Measurements from ENCODE around the gene ZNF524. TPM values are rescaled to one million over a fixed set of nuclear protein-coding genes. Genes with fewer than 3 reads are reported as not detected.

ZNF524 gene
- total and polyA plus RNA-seq, 10 of the 15 experiments (the other 5 are each of a cell fraction or from before 2014, with no cell fraction given): 0.47 to 18.6 (median 12.4) TPM; not detected in 1

DNA sequence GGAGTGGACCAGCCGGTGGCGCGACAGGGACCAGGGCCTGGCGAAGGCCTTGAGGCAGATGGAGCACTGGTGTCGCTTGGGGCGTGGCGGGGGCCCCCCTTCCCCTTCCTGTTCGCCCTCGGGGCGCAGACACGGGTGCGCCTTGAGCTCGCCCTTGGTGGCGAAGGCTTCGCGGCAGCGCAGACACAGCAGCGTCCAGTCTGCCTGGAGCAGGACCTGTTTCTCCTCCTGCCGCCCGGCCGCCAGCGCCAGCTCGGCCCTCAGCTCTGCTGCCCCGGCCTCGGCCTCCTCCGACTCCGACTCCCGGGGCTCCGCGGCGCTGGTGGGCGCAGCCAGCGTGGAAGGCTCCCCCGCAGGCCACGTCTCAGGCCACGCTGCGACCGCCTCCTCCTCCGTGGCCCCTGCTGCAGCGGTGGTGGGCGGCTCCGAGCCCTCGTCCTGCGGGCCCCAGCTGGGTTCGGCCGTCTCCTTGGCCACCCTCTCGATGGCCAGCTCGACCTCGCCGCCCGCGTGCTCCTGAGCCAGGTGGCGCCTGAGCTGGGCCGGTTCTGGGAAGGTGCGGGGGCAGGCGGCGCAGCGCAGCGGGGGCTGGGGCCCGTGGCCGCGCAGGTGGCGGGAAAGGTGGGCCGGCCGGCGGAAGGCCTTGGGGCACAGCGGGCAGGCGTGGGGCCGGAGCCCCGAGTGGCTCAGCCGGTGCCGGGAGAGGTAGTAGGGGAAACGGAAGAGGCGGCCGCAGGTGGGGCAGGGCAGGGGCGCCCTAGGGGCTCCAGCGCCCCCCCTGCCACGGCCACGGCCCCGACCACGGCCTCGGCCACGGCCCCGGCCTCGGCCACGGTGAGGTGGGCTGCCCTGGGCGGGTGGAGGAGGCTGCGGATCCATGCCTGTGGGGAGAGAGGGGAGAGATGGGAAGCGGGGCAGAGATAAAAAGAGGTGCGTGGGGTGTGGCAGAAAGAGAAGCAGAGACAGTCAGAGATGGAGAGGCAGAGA is 21.0 kb upstream of the ZNF524 start (continued):
- TF ChIP-seq, protein P1, sequence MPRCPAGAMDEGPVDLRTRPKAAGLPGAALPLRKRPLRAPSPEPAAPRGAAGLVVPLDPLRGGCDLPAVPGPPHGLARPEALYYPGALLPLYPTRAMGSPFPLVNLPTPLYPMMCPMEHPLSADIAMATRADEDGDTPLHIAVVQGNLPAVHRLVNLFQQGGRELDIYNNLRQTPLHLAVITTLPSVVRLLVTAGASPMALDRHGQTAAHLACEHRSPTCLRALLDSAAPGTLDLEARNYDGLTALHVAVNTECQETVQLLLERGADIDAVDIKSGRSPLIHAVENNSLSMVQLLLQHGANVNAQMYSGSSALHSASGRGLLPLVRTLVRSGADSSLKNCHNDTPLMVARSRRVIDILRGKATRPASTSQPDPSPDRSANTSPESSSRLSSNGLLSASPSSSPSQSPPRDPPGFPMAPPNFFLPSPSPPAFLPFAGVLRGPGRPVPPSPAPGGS (IDR thresholded peaks at IDR 0.05; ENCODE audit: borderline replicate concordance, insufficient read depth, low read depth, low read length, poor library complexity, severe bottlenecking): no peak
- TF ChIP-seq PAX5 (IDR thresholded peaks at IDR 0.05; ENCODE audit: borderline replicate concordance, low read depth, low read length) (no peak), CBFB (IDR thresholded peaks at IDR 0.05; ENCODE audit: low read depth) (no peak), SMARCA5 (IDR thresholded peaks at IDR 0.05) (no peak), JUNB (IDR thresholded peaks at IDR 0.05) (no peak)
- TF ChIP-seq, protein P2, sequence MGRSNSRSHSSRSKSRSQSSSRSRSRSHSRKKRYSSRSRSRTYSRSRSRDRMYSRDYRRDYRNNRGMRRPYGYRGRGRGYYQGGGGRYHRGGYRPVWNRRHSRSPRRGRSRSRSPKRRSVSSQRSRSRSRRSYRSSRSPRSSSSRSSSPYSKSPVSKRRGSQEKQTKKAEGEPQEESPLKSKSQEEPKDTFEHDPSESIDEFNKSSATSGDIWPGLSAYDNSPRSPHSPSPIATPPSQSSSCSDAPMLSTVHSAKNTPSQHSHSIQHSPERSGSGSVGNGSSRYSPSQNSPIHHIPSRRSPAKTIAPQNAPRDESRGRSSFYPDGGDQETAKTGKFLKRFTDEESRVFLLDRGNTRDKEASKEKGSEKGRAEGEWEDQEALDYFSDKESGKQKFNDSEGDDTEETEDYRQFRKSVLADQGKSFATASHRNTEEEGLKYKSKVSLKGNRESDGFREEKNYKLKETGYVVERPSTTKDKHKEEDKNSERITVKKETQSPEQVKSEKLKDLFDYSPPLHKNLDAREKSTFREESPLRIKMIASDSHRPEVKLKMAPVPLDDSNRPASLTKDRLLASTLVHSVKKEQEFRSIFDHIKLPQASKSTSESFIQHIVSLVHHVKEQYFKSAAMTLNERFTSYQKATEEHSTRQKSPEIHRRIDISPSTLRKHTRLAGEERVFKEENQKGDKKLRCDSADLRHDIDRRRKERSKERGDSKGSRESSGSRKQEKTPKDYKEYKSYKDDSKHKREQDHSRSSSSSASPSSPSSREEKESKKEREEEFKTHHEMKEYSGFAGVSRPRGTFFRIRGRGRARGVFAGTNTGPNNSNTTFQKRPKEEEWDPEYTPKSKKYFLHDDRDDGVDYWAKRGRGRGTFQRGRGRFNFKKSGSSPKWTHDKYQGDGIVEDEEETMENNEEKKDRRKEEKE (IDR thresholded peaks at IDR 0.05): no peak

All from GM12878 (cell line).